Activated naive CD8-positive, alpha-beta T cell treated with anti-CD3 and anti-CD28 coated beads, Interleukin-2, amount 50 U/mL, for 16 hours (primary cell): Measurements from ENCODE around the gene SMC5.
"Not testable (repeated sequence)": the region's sequence is repeated elsewhere in the genome, so short reads cannot be mapped to it uniquely, and the experiment has no call there.

ENCODE experiments used
- DNase-seq: peaks from one replicate; pipeline ENCODE4 v3.0.0-alpha.2; 2020; ENCODE audit warnings: low read depth, low spot score

SMC5 gene

GRCh38 chr9:70362952-70363351, 104.2 kb downstream of the SMC5 start:
- no peak for DNase-seq

GRCh38 chr9:70363760-70364159, 105.0 kb downstream of the SMC5 start:
- no peak for DNase-seq

- DNase-seq: no peak
Measured at GRCh38 chr9:70367305-70367930, 108.6 kb downstream of the SMC5 start.

GRCh38 chr9:70374962-70375618, 116.3 kb downstream of the SMC5 start:
- DNase-seq: no peak

- no peak for DNase-seq
Measured at GRCh38 chr9:70382046-70382708, 123.4 kb downstream of the SMC5 start.

GRCh38 chr9:70382709-70383605, 124.2 kb downstream of the SMC5 start:
- no peak for DNase-seq

- no peak for DNase-seq
Measured at GRCh38 chr9:70385426-70385825, 126.6 kb downstream of the SMC5 start.

GRCh38 chr9:70387663-70388062, 128.9 kb downstream of the SMC5 start:
- no peak for DNase-seq

- no peak for DNase-seq
Measured at GRCh38 chr9:70389188-70389587, 130.4 kb downstream of the SMC5 start.

- DNase-seq: no peak
Measured at GRCh38 chr9:70389621-70390266, 131.0 kb downstream of the SMC5 start.

GRCh38 chr9:70390933-70391341, 132.2 kb downstream of the SMC5 start:
- no peak for DNase-seq

GRCh38 chr9:70392189-70392588, 133.4 kb downstream of the SMC5 start:
- DNase-seq: no peak

GRCh38 chr9:70392850-70393249, 134.1 kb downstream of the SMC5 start:
- DNase-seq: no peak

GRCh38 chr9:70395652-70396051, 136.9 kb downstream of the SMC5 start:
- DNase-seq: no peak

GRCh38 chr9:70398145-70398556, 139.4 kb downstream of the SMC5 start:
- no peak for DNase-seq

- DNase-seq: no peak
Measured at GRCh38 chr9:70399141-70399540, 140.4 kb downstream of the SMC5 start.

GRCh38 chr9:70400107-70400892, 141.5 kb downstream of the SMC5 start:
- no peak for DNase-seq

- not testable (repeated sequence) for DNase-seq
Measured at GRCh38 chr9:70401241-70401640, 142.5 kb downstream of the SMC5 start.

- no peak for DNase-seq
Measured at GRCh38 chr9:70402213-70402612, 143.4 kb downstream of the SMC5 start.

- no peak for DNase-seq
Measured at GRCh38 chr9:70403166-70403565, 144.4 kb downstream of the SMC5 start.

- DNase-seq: no peak
Measured at GRCh38 chr9:70403618-70404025, 144.8 kb downstream of the SMC5 start.
